ENCODE results near the gene HELB.

The HELB gene

DNA sequence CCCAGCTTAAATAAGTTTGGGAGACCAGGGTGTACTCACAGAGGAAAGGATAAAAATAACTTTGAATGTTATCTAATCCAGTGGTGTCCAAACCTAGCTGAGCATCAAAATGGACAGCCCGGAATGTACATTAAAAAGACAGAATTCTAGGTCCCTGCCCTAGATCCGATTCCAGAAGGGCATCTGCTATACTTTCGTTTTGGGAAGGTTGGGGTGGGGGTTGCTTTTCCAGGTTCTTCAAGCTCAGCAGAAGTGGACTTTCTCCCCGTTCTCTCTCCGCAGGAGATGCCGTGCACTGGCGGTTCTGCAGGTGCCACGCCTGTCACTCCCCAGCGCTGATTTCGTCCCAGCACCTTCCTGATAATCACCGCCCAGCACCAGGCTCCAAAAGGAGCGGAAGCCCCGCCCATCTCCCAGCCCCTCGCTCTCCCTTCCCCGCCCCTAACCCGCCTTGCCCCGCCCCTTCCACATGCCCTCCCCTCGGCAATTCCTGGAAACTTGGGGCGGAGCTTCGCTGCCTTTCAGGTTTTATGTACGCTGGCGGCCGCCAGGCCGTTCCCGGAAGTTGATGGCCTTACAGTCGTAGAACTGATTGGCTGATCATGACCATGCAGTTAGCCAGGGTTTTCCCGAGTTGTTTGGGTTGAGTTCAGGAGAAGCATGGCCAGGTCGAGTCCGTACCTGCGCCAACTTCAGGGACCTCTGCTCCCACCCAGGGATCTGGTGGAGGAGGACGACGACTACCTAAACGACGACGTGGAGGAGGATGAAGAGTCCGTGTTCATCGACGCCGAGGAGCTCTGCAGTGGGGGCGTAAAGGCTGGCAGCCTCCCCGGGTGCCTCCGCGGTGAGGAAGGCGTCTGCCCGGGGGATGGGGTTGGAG, at the start of gene HELB:
Gene HELB (plus strand): TSS at position 550 of the 883 bp plus-strand sequence. CDS start 111 bp downstream, at position 661.
- DNase-seq = peak; percentile 99

DNA sequence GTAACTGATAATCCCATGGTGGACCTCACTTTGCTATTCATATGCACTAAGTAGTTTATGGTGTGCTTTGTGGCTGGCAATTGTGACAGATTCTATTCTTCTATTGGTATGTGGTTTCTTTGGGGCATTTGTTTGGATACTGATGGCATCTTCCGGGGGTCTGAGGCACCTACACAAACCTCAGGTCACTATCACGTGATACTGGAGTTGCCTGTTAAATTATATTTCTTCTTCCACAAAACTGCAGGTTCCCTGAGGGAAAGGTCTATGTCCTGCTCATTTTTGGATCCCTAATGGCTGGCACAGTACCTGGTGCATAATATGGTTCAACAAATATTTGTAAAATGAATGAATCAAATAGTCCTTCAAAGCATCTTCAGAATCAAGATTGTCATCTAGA, 49.5 kb upstream of the HELB start:
- DNase-seq = no peak

DNA sequence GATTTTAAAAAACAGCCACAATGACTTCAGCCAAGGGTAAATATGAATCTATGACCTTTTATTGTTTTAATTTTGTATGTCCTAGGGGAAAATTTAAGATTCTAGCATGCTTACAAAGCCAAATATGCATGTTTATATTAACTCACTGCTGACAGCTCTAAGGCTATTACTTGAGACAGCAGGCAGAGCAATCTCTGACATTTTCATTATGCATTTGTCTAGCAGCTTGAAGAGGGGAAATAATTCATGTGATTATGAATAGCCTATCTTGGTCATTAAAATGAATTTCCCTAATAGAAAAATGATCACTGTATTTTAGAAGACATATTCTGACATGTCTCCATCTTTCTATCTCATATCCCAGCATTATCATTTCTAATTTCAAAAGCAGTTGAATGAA, 46.6 kb upstream of the HELB start:
- no peak for DNase-seq

DNA sequence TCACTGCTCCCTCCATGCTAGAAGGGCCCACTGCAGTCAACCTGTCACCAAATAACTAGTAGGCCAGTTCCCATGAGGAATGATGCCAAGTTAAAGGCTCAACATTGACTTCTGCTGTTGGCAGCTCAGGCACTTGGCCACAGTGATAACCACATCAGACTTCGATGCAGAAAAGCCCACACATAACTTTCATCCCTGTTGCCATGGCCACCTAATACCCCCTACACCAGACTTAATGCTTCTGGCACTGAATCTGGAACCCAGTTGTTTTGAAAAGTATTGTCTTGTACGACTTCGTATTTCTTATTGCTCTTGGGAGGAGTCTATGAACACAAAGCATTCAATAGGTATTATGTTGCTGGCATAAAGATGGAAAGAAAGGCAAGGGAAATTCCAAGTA, 44.3 kb upstream of the HELB start:
- DNase-seq = no peak

DNA sequence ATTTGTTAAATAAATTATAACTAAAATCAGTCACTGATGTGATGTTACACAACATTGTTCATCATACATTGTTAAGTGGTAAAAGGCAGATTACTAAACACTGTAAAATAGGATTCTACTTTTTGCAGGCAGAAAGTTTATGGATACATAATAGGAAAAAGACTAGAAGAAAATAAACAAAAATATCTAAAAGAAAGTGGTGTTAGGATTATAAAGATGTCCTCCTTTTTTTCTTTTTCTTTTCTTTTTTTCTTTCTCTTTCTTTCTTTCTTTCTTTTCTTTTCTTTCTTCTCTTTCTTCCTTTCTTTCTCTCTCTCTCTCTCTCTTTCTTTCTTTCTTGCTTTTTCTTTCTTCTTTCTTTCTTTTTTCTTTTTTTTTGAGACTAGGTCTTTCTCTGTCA, 39.6 kb upstream of the HELB start:
- DNase-seq = no peak

DNA sequence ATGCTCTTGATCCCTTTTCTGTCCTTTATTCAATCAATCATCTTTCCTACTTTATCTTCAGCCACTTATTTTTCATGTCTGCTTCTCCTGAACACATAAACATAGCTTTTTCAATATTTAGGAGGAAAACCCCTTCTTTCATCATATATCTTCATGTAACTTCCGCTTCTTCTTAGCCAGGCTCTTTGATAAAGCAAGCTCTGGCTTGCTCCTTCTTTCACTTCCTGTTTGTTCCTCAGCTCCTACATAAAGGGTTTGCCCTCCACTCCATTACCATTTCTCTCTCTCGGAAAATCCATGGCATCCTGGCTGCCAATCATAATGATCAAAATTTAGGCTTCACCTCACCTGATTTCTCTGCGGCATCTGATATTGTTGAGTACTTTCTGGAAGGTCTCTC, 33.7 kb upstream of the HELB start:
- DNase-seq = no peak

DNA sequence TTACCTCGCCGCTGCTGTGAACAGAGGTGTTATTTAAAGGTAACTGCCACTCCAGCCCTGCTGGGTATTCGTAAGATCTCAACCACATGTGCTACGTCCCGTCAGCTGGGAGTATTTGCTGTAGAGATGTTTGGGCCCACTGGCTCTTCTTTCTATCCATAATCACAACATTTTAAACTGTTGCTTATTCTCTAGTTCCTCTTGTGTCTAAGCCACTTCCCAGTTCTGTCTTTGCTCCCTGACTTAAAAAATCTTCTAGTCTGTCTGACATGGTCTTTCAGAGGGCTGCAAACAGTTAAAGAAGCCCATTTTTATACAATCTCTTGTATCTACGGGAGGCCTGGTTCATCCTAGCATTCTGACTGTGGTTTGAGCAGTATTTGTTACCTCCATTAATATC, 33.2 kb upstream of the HELB start:
- DNase-seq = no peak

DNA sequence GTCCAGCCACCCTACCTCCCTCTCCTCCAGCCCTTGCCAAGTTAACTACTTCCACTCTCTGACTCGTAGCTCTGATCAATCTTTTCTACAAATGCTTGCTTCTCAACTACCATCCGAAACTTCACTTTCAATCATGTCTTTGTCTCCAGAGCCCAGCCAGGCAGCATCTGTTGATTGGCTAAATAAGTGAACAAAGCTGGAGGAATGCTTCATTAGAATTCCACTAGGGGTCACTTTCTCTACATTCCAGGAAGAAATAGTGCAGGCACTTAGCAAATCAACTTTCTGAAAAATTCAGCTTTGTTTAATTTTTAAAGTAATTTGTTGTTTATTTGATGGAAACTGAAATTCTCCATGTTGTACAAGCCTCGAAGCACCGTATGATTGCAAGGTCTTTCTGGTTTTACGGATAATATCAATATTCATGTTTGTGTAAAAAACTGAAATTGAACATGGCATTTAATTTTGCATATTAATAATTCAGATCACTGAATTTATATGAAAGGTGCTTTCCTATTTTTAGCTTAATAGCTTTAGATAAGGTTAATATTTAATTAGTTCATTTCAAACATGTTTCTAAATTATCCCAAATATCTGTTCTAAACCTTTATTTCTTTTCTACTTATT, 32.4 kb upstream of the HELB start:
- peak; percentile 61 for DNase-seq

DNA sequence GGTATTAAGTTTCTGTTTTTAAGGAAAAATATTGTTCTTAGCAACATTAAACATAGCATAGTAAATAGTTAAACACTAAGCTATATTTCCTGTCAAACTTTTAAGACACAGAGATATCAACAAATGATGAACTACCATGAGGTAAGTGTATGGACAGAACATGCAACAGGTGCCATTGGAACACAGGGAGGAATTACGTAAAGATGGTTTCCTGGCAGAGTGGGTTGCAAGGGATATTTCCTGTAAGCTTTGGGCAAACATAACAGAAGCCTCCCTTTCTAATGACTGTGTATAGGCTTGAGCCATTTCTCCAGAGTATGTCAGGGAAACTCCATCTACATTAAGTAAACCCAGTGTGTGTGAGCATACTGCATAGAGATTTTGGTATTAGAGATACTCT, 31.7 kb upstream of the HELB start:
- DNase-seq = no peak

DNA sequence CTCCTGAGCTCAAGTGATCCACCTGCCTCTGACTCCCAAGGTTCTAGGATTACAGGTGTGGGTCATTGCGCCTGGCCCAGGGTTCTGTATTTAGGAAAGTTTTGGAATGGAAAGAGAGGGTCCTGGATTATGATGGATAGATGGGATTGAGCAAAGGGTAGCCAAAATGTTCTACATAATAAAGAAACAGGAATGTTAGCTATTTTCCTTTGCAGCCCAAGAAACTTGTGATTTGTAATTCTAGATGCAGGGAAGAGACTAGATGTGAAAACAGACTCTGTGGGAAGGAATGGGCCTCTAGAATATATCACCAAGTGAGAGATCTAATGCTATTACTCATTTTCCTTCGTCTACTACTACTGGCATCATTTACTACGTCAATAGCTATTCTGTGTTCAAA, 29.6 kb upstream of the HELB start:
- no peak for DNase-seq

DNA sequence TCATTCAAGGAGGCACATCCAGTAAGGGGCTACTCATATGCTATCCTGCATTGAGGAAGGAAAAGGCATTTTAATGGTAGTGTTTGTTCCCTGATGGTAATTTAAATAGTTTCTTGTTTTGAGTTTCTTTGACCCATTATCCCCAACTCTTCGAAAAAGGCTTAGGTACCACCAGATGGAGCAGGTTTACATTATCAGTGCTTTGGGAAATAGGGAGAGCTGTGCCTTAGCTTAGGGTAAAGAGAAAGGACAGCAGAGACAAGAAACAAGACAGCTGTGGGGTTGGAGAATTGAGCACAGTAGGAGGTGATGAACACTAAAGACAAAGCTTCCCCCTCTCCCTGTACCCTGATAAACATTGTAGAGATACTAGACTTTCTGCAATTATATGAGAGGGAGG, 29.1 kb upstream of the HELB start:
- no peak for DNase-seq

DNA sequence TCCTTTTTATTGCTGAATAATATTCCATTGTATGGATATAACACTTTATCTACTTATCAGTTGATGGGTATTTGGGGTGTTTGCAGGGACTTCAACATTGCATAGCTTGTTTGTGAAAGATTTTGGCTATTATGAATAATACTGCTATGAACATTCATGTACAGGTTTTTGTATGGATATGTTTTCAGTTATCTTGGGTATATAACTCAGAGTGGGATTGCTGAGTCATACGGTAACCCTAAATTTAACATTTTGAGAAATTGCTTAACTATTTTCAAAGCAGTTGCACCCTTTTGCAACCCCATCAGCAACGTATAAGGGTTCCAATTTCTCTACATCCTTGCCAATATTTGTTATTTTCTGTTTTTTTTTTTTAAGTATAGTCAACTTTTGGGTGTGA, 27.3 kb upstream of the HELB start:
- peak; percentile 78 for DNase-seq

DNA sequence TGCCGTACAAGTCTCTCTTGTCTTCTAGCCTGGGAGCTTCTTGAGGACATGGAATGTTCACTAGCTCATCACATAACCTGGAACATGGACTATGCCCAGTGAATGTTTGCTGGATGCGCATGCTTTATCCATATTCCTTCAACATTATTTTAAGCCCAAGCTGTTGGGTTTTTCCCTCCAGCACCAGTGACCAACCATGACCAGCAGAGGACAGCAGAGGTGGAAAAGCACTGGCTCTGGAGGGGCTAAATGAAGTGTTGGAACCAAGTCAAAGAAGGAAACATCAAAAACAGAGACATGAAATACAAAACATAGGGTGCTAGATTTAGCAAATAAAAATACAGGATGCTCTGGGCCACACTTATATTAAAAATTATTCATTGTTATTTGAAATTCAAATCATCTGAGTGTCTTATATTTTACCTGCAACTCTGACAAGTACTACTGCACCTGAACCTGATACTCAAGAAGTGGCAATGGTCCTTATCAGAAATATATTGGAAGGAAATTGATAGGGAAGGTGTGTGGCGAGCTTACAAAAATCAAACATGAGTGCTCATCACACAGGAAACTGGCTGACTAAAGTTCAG, 23.1 kb upstream of the HELB start:
- DNase-seq = no peak

DNA sequence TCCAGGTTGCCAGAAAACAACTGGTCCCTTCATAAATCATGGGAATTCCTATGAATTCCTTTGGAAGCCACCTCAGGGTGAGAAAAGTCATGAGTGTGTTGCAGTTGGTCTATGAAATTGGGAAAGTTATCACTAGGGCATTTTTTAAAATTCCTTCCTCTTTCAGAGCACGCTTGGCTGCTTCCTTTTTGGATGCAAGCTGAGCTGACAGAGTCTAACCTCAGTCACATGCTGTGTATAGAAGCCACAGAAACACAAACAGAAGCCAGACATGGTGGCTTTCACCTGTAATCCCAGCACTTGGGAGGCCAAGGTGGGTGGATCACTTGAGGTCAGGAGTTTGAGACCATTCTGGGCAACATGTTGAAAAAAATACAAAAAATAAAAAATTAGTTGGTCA, 21.7 kb upstream of the HELB start:
- DNase-seq = no peak

DNA sequence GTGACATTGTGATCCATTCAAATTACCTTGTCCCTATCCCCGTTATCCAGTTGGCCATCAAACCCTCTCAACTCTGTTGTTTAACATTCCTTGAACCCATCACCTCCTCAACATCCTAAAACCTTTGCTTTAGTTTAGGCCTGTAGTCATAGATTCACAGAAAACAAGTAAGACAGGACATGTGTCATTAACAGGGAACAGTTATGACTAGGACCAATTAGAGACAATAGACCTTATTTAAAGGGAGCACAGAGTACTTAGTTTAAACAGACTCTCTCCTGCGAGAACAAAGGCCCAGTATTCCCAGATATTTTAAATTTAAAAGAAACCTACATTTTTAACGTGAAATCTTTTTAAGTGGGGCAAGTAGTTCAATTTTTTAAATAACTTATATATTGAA, 20.0 kb upstream of the HELB start:
- DNase-seq = no peak

DNA sequence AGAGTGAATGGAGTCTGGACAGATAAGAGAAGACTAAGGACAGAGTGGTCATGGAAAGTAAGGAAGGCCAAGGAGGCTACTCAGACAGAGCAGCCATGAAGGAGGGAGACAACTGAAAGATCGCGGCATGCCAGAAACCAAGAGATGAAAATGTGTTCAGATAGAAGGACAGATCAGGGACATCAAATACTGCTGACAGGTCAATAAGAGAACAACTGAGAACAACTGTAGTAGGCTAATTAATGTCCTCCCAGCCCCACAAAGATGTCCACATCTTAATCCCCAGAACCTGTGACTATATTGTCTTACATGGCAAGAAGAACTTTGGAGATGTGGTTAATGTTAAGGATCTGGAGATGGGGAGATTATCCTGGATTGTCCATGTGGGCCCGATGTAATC, 15.0 kb upstream of the HELB start:
- DNase-seq = no peak

DNA sequence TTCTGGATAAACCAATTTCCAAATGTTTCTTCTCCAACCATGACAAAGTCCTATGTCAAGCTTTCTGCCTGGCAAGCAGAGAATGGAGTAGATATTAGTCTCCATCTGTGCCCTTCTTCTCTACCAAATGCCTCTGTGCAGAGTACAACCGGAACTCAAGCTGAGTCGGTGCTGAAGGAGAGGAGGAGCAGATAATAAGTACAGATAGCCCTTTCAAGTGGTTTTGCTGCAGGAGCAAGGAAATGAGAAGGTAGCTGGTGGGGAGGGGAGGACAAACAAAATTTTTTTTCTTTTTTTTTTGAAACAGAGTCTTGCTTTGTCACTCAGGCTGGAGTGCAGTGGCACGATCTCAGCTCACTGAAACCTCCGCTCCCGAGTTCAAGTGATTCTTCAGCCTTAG, 14.2 kb upstream of the HELB start:
- DNase-seq = peak; percentile 81

DNA sequence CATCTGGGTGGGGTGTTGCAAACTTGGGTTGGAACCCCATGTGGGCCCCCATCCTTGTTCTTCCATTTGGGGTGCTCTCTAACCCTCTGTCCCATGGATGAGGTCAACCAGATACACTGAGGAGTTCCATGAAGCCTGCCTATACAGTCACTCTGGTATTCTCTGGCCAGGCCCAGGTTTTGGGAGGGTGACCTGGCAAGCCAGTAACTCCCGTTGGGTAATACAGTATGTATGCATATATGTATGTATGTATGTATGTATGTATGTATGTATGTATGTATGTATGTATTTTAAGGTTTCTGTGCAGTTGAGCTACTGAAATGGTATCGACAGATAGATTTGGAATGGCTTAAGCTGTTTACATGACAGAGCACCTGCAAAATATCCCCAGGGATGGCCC, 12.8 kb upstream of the HELB start:
- no peak for DNase-seq

DNA sequence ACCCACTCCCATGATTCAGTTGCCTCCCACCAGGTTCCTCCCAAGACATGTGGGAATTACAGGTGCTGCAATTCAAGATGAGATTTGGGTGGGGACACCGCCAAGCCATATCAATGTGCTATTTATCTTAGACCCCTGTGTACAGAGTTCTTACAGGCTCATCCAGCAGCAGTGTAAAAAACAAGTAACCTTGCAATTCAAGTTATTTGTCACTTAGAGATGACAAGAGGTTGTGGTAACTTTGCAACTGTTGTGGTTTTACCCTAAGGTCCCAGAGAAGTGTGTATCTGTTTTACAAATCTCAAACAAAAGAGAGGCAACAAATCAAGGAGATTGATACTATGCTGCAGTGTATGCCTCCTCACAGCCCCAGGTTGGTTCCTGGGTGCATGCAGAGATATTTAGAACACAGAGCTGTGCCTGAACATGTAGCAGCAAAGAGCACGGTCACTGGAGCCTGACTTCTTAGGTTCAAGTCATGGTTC, 11.5 kb upstream of the HELB start:
- peak; percentile 67 for DNase-seq

DNA sequence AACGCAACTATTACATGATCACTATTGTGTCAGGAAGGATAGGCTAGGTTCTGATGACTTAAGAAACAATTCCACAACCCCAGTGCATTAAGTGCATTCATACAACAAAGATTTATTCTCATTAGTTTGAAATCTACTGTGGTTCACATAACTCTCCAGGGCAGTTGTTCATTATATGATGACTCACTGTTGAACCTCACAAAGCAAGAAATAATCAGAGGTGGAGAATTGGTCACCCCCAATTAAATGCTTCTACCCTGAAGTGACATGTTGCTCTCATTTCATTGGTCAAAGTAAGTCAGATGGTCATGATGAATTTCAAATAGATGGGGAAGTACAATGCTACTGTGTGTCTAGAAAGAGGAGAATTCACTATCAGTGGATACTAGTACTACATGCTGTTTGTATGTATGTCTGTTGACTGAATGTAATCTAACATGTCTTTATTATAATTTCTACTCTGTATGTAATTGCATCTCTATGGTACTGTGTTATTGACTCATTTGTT, 6.1 kb upstream of the HELB start:
- DNase-seq = no peak

DNA sequence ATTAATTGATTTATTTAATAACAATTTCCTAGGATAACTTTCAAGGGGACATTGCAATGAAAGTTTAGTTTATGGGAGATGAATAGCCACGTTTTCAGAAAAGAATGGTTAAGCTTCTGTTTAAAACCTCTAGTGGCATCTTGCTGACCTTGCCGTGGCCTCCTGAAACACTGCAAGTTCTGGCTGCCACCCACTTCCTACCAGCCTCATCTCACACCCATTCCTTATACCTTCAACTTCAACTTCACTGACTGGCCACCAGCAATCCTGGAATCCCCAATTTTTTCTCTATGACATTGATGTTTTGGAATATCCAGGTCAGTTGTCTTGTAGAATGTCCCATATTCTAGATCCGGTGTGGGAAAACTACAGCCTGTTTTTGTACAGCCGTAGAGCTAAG, 5.2 kb upstream of the HELB start:
- DNase-seq = no peak

DNA sequence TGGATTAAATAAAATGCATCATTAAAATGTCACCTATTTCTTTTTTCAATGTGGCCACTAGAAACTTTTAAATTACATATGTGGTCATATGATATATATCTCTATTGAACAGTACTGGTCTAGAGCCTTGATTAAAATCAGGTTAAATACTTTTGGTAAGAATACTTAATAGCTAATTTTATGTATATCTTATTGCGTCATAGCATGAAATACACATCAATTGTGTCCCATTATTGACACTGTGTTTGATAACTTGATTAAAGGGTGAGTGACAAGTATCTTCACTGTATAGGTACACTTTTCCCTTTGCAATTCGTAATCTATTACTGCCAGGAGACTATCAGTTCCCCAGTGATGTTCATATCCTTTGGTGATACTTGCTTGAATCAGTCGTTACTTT, 4.4 kb upstream of the HELB start:
- DNase-seq = no peak

DNA sequence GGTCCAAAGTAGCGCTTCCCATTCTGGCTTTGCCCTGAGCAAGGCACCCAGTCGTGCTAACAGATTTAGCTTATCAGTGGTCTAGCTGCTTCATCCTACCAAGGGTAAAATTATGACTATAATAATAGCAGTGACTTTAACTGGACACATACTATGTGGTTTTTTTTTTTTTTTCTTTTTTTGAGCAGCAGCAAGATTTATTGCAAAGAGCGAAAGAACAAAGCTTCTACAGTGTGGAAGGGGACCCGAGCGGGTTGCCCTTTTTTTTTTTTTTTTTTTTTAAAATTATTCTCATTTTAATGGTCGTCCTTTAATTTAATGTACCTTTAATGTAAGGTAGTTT, 505 bp downstream of the HELB start:
- no peak for DNase-seq

DNA sequence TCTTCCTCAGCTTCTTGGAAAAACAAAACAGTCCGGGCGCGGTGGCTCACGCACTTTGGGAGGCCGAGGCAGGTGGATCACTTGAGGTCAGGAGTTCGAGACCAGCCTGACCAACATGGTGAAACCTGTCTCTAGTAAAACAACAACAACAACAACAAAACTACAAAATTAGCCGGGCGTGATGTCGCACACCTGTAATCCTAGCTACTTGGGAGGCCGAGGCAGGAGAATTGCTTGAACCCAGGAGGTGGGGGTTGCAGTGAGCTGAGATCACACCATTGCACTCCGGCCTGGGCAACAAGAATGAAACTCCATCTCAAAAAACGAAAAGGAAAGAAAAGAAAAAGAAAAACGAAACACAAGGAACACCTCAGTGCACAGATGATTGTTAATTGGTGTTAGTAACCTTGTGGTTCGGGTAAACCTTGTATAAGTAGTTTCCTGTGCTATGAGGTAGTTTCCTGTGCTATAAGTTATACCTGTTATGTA, 1.1 kb downstream of the HELB start:
- peak; percentile 73 for DNase-seq
